Gastroesophageal sphincter (tissue), 4 donors: ENCODE results near the gene DPF3. TPM values are rescaled to one million over a fixed set of nuclear protein-coding genes. Genes with fewer than 3 reads are reported as not detected.

Source experiments
- ATAC-seq: fragments of 150-250 bp; one replicate; pipeline ENCODE4 v1.9.1; 2016; ENCODE audit warnings: mild to moderate bottlenecking, moderate library complexity
- H3K27ac ChIP-seq, 4 donors: fragments of 200-600 bp; sonication (generic) in 3 of 4; 1 replicate in 3 of 4; 2 replicates in 1 of 4; pipeline ENCODE4 v1.5.1; 2016 to 2019
- H3K27me3 ChIP-seq: fragments of 200-600 bp; sonication (generic); one replicate; pipeline ENCODE4 v1.5.1; 2019
- H3K36me3 ChIP-seq, 2 donors: fragments of 200-600 bp; sonication (generic); one replicate each; pipeline ENCODE4 v1.5.1; 2019; ENCODE audit warnings: control low read depth in 1 of 2
- H3K4me1 ChIP-seq, 3 donors: fragments of 200-600 bp; sonication (generic); 1 replicate in 2 of 3; 2 replicates in 1 of 3; pipeline ENCODE4 v1.5.1; 2016 to 2019; ENCODE audit warnings: control low read depth in 2 of 3
- H3K4me3 ChIP-seq, 2 donors: fragments of 200-600 bp; sonication (generic); one replicate each; pipeline ENCODE4 v1.5.1; 2019; ENCODE audit warnings: mild to moderate bottlenecking in 1 of 2, moderate library complexity in 1 of 2
- H3K9me3 ChIP-seq, 3 donors: fragments of 200-600 bp; sonication (generic); one replicate each; pipeline ENCODE4 v1.5.1; 2017 to 2019; ENCODE audit warnings: control low read depth in 2 of 3
- EP300 ChIP-seq: sonication (generic); formaldehyde crosslinking; IDR thresholded peaks from one replicate; pipeline ENCODE4 v1.6.1; 2017; ENCODE audit warnings: antibody characterized with exemption, mild to moderate bottlenecking
- POLR2A ChIP-seq, 2 donors: fragments of 450-650 bp; IDR thresholded peaks; one replicate each; pipeline ENCODE4 v1.6.1; 2017; ENCODE audit warnings: antibody characterized with exemption in 2 of 2, mild to moderate bottlenecking in 2 of 2, moderate library complexity in 1 of 2
- POLR2AphosphoS5 ChIP-seq: sonication (generic); formaldehyde crosslinking; IDR thresholded peaks from one replicate; pipeline ENCODE4 v1.6.1; 2017; ENCODE audit warnings: antibody characterized with exemption
- WGBS, 2 donors: methylation state at CpG; one replicate each; pipeline ENCODE4 v1.1.5; 2018; ENCODE audit warnings: low coverage in 1 of 2; 5-methylcytosine and 5-hydroxymethylcytosine counted together
- total RNA-seq, 4 donors: library from RNA; depleted of rRNA; stranded (reverse); fragments of >200 nt; gene quantifications; one replicate each; pipeline ENCODE4 v1.1.0, GENCODE V29; 2016
- TF ChIP-seq, protein P1 (sequence below), 4 experiments: fragments of 200-600 bp in 2 of 4; fragments of 450-650 bp in 2 of 4; sonication (generic) in 1 of 4; IDR thresholded peaks; one replicate each; pipeline ENCODE4 v1.5.1; 2017 to 2019; ENCODE audit warnings: antibody characterized with exemption in 4 of 4, mild to moderate bottlenecking in 2 of 4, moderate library complexity in 2 of 4

DPF3 gene
- total RNA-seq, 4 donors from 2014 or later = 0.13 to 4.4 (median 2.1) TPM

DNA sequence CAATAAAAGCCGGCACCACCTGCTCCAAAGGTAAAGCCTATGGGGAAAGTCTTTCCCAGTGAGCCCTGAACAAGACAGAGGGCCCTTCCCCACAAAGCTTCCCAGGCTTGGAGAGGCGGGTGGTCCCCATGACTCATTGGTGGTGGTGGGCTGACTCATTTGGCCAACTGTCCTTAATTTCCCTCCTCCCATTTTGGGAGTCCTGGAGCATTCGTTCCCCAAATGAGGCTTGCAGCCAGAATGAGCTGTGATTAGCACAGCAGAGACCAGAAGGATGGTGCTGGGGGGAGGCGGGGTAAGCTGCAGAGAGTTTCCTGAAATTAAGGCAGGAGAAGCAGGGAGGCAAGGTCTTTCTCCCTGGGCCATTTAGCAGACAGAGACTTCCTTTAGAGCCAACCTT, 241.7 kb downstream of the DPF3 start:
- Histone ChIP-seq H3K4me1 (no peaks in the 10 kb centered on the region), H3K4me3 (no peak overlapping the region), H3K36me3 (no peaks in the 10 kb centered on the region), H3K27ac (no peak overlapping the region), H3K9me3 (no peaks in the 10 kb centered on the region), H3K27me3 (peaks cover 4% of the 10 kb centered on the region)
- TF ChIP-seq EP300 = no peak
- no peak for TF ChIP-seq POLR2AphosphoS5
- no peak for TF ChIP-seq POLR2A (IDR thresholded peaks at IDR 0.05)
- TF ChIP-seq, protein P1, sequence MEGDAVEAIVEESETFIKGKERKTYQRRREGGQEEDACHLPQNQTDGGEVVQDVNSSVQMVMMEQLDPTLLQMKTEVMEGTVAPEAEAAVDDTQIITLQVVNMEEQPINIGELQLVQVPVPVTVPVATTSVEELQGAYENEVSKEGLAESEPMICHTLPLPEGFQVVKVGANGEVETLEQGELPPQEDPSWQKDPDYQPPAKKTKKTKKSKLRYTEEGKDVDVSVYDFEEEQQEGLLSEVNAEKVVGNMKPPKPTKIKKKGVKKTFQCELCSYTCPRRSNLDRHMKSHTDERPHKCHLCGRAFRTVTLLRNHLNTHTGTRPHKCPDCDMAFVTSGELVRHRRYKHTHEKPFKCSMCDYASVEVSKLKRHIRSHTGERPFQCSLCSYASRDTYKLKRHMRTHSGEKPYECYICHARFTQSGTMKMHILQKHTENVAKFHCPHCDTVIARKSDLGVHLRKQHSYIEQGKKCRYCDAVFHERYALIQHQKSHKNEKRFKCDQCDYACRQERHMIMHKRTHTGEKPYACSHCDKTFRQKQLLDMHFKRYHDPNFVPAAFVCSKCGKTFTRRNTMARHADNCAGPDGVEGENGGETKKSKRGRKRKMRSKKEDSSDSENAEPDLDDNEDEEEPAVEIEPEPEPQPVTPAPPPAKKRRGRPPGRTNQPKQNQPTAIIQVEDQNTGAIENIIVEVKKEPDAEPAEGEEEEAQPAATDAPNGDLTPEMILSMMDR (IDR thresholded peaks at IDR 0.05) = no peak
- ATAC-seq = no peak
- 40 to 100% methylated on average over 1 of the region's 4 CpGs for WGBS, 2 donors

DNA sequence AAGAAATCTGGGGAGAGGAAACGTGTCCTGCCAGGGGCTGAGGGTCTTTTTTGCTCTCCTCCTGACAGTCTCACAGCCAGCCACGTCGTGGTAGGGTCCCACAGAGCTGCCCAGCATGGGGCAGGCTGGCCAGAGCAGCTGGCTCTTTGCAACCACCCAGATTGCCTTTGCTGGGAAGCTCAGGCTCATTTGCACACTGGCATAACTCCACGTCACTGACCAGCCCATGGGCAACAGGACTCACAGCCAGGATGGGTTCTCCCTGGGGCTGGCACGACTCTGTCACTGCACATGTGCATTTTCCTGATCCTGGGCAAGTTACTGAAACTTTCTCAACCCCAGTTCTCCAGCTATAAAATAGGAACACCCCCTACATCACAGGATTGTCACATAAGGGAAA, 242.2 kb downstream of the DPF3 start:
- 71% methylated on average over 1 of the region's 5 CpGs; no CpG with 5 or more reads in 1 of the 2 donors for WGBS, 2 donors
- H3K4me3 ChIP-seq = no peak overlapping the region
- H3K9me3 ChIP-seq = no peaks in the 10 kb centered on the region
- H3K27me3 ChIP-seq = peaks cover 4% of the 10 kb centered on the region
- H3K27ac ChIP-seq = no peak overlapping the region
- ATAC-seq = no peak
- TF ChIP-seq, protein P1 (IDR thresholded peaks at IDR 0.05) = no peak
- no peak for TF ChIP-seq EP300
- no peak for TF ChIP-seq POLR2AphosphoS5
- no peak for TF ChIP-seq POLR2A (IDR thresholded peaks at IDR 0.05)
- no peaks in the 10 kb centered on the region for H3K4me1 ChIP-seq
- no peaks in the 10 kb centered on the region for H3K36me3 ChIP-seq

DNA sequence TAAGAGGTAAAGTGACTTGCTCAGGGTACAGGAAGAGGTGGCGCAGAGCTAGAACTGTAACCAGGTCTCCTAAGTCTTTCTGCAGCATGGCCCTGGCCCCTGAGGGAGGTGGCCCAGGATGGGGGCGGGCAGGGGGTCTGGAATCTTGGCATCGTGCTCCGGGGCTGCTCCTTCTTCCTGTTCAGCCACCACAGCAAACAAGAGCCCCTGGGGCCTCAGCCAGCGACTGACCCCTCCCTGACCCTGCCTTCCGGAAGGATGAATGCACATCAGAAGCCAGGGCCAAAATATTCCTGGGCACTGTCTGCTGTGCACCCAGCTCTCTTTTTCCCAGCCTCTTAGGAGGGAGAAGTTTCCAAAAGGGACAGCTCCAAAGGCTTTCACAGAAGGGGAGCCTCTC, 242.8 kb downstream of the DPF3 start:
- 33 to 73% methylated on average over 3 to 5 of the region's 6 CpGs for WGBS, 2 donors
- no peak overlapping the region for H3K27ac ChIP-seq
- H3K4me1 ChIP-seq = no peaks in the 10 kb centered on the region
- H3K4me3 ChIP-seq = no peak overlapping the region
- no peaks in the 10 kb centered on the region for H3K36me3 ChIP-seq
- TF ChIP-seq, protein P1 (IDR thresholded peaks at IDR 0.05) = no peak
- TF ChIP-seq EP300 (no peak), POLR2A (IDR thresholded peaks at IDR 0.05) (no peak), POLR2AphosphoS5 (no peak)
- no peaks in the 10 kb centered on the region for H3K9me3 ChIP-seq
- peaks cover 4% of the 10 kb centered on the region for H3K27me3 ChIP-seq
- ATAC-seq = no peak

DNA sequence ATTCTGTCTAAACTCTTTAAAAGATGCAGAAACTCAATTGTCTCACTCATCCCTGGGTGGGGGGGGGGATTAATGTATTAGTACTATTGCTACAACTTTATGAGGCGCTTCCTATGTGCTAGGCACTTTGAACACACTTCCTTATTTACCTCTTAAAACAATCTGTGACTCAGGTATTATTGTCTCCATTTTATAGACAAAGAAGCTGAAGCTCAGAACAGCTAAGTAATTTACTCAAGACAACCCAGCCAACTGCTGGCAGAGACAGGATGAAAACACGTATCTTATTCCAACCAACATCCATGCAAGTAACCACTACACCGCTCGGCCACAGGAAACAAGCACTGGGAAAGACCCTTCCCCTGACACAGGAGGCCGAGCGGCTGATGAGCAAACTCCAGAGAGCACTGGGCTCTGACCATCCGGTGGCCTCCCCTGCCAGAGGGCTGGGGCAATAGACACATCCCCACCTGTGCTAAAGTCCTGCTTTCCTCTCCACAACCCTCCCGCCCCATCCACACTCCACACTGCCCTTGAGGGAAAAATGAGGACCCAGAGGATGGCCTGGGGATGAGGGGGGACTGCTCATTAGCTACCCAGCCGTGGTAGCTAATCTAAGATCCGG, 244.2 kb downstream of the DPF3 start:
- Histone ChIP-seq H3K9me3 (no peaks in the 10 kb centered on the region), H3K36me3 (no peaks in the 10 kb centered on the region), H3K27ac (no peak overlapping the region), H3K4me1 (no peaks in the 10 kb centered on the region), H3K27me3 (peaks cover 4% of the 10 kb centered on the region), H3K4me3 (no peak overlapping the region)
- no peak for ATAC-seq
- TF ChIP-seq POLR2AphosphoS5 (no peak), EP300 (no peak), POLR2A (IDR thresholded peaks at IDR 0.05) (no peak)
- TF ChIP-seq, protein P1 (IDR thresholded peaks at IDR 0.05) = no peak
- WGBS, 2 donors = 90 to 100% methylated on average over 1 to 2 of the region's 10 CpGs

DNA sequence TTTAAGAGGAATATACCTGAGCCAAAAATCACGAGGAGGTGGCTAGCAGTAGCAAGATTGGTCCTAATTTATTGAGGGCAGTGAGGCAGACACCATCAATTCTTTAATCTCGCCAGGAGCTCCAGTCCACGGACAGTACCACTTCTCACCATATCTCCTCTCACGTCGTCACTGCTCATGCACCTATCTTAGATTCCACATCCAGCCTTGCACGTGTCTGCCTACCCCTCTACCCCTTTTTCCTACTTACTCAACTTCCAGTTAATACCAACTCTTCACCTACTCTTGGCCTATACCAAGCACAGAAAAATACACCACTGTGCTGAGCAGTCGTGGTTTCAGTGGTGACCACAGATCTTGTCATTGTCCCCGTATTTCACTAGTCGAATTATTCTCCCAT, 246.1 kb downstream of the DPF3 start:
- 93 to 94% methylated on average over 8 to 9 of the region's 9 CpGs for WGBS, 2 donors
- Histone ChIP-seq H3K27ac (no peak overlapping the region), H3K9me3 (no peaks in the 10 kb centered on the region), H3K36me3 (no peaks in the 10 kb centered on the region), H3K4me1 (peaks cover 0 to 7% (median 3%) of the 10 kb centered on the region in 3 donors), H3K27me3 (peaks cover 4% of the 10 kb centered on the region), H3K4me3 (no peak overlapping the region)
- TF ChIP-seq POLR2A (IDR thresholded peaks at IDR 0.05) = no peak
- no peak for TF ChIP-seq EP300
- TF ChIP-seq, protein P1 (IDR thresholded peaks at IDR 0.05) = no peak
- TF ChIP-seq POLR2AphosphoS5 = no peak
- ATAC-seq = no peak
